Mesendoderm (in vitro differentiated cells): ENCODE data around the gene TMEM50A.
"Not testable (repeated sequence)": the region's sequence is repeated elsewhere in the genome, so short reads cannot be mapped to it uniquely, and the experiment has no call there.

Experiments used
- DNase-seq: peaks from one replicate; pipeline ENCODE4 v3.0.0; 2013
- H2AK5ac ChIP-seq: 2 replicates; pipeline ENCODE4 v1.6.1; 2013; ENCODE audit warnings: low read length, inconsistent platforms
- H2BK120ac ChIP-seq: 2 replicates; pipeline ENCODE4 v1.6.1; 2013; ENCODE audit warnings: low read depth, mild to moderate bottlenecking, low read length, moderate library complexity, mixed read lengths
- H2BK15ac ChIP-seq: replicated peaks from 2 replicates; pipeline ENCODE4 v1.6.1; 2013; ENCODE audit warnings: low read depth, mild to moderate bottlenecking, moderate library complexity
- H2BK5ac ChIP-seq: 2 replicates; pipeline ENCODE4 v1.6.1; 2013; ENCODE audit warnings: low read length, inconsistent platforms
- H3K18ac ChIP-seq: 2 replicates; pipeline ENCODE4 v1.6.1; 2013; ENCODE audit warnings: mild to moderate bottlenecking, low read length, mixed read lengths
- H3K23ac ChIP-seq: one replicate; pipeline ENCODE4 v1.6.1; 2013; ENCODE audit warnings: low read length
- H3K27ac ChIP-seq: 2 replicates; pipeline ENCODE4 v1.5.1; 2013; ENCODE audit warnings: low read depth, mild to moderate bottlenecking, inconsistent platforms, low read length, moderate library complexity
- H3K27me3 ChIP-seq: 2 replicates; pipeline ENCODE4 v1.6.1; 2013; ENCODE audit warnings: low read length, control low read depth, mild to moderate bottlenecking, inconsistent platforms; ENCODE audit not compliant: insufficient read depth, poor library complexity
- H3K36me3 ChIP-seq: 2 replicates; pipeline ENCODE4 v1.6.1; 2013; ENCODE audit warnings: low read length, inconsistent platforms; ENCODE audit not compliant: control insufficient read depth, insufficient read depth
- H3K4ac ChIP-seq: one replicate; pipeline ENCODE4 v1.6.1; 2013; ENCODE audit warnings: low read depth, mild to moderate bottlenecking, low read length, moderate library complexity
- H3K4me1 ChIP-seq: 2 replicates; pipeline ENCODE4 v1.6.1; 2013; ENCODE audit warnings: low read depth, low read length, inconsistent platforms; ENCODE audit not compliant: control insufficient read depth
- H3K4me2 ChIP-seq: 2 replicates; pipeline ENCODE4 v1.6.1; 2013; ENCODE audit warnings: low read length
- H3K4me3 ChIP-seq: 2 replicates; pipeline ENCODE4 v1.5.1; 2013; ENCODE audit warnings: mild to moderate bottlenecking, low read length
- H3K56ac ChIP-seq: one replicate; pipeline ENCODE4 v1.6.1; 2013; ENCODE audit warnings: low read length
- H3K79me1 ChIP-seq: 2 replicates; pipeline ENCODE4 v1.6.1; 2013; ENCODE audit warnings: low read length, inconsistent platforms
- H3K79me2 ChIP-seq: 2 replicates; pipeline ENCODE4 v1.6.1; 2013; ENCODE audit warnings: mild to moderate bottlenecking, low read length; ENCODE audit not compliant: control insufficient read depth, insufficient read depth
- H3K9ac ChIP-seq: 2 replicates; pipeline ENCODE4 v1.6.1; 2013; ENCODE audit warnings: low read length, inconsistent platforms
- H4K5ac ChIP-seq: one replicate; pipeline ENCODE4 v1.6.1; 2013; ENCODE audit warnings: low read length
- H4K8ac ChIP-seq: one replicate; pipeline ENCODE4 v1.6.1; 2013; ENCODE audit warnings: low read depth, mild to moderate bottlenecking, control low read depth, low read length, moderate library complexity
- WGBS: extraction: QIAGEN DNeasy Blood & Tissue Kit; methylation state at CpG from one replicate; pipeline ENCODE4 v1.1.7; 2013; ENCODE audit warnings: low lambda C conversion rate, missing lambda C conversion rate; ENCODE audit not compliant: insufficient coverage; ENCODE audit errors: extremely low coverage; 5-methylcytosine and 5-hydroxymethylcytosine counted together

TMEM50A gene

DNA sequence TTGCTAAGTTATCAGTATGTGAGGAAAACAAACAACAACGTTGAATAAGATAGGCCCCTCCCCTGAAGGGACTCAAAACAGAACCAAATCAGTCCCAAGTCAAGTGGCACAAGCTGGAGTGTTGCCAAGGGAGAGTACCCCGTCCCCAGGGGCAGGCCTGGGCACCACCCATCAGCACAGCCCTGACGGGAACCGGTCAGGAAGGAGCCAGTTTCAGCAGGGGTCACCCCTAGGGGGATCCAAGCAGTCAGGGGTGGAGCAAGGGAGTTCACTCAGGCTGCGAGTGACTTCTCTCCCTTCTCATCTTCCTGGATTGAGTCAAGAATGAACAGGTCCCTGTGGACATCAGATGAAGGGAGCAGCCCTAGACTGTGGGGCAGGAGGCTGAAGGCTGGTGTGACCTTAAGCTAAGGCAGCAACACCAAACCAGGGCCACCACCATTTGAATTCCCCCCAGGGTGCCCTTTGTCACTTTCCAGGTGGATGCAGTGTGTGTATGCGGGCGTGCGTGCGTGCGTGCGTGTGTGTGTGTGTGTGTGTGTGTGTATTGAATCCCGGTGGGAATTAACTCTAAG is 67.7 kb downstream of the TMEM50A start:
- not testable (repeated sequence) for H2BK120ac ChIP-seq, H3K27ac ChIP-seq, H3K18ac ChIP-seq, H3K79me2 ChIP-seq, H3K79me1 ChIP-seq, H3K4me1 ChIP-seq, H2AK5ac ChIP-seq, H4K5ac ChIP-seq, H3K4me2 ChIP-seq, H2BK15ac ChIP-seq, H3K4me3 ChIP-seq, H3K23ac ChIP-seq, H3K27me3 ChIP-seq, H3K36me3 ChIP-seq, H3K56ac ChIP-seq, H2BK5ac ChIP-seq, DNase-seq, H3K4ac ChIP-seq, H4K8ac ChIP-seq, H3K9ac ChIP-seq
- WGBS, result no CpG with 5 or more reads among the region's 12 CpGs

DNA sequence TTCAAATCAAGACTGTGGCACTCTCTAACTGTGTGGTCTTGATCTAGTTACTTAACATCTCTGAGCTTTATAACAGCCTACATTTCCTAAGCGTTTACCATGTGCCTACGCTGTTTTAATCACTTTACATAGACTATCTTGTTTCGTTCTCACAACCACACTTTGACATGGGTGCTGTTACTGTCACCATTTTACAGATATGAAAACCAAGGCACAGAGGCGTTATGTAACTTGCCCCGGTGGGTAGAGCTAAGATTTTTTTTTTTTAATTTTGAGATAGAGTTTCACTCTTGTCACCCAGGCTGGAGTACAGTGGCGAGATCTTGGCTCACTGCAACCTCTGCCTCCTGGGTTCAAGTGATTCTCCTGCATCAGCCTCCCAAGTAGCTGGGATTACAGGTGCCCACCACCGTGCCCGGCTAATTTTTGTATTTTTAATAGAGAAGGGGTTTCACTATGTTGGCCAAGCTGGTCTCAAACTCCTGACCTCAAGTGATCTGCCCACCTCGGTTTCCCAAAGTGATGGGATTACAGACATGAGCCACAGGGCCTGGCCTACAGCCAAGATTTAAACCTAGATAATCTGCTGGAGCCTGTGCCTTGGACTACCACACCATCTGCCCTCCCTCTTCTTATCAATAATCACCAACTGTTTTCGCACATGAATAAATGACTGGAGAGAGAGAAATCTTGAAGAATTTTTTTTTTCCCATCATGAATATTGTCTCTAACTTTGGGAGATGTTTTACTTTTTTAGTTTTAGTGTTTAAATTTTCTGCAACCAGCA is 71.7 kb downstream of the TMEM50A start:
- H2BK120ac ChIP-seq, H3K4me3 ChIP-seq, H3K27me3 ChIP-seq, H3K9ac ChIP-seq, H4K5ac ChIP-seq, DNase-seq, H3K36me3 ChIP-seq, H3K79me1 ChIP-seq, H3K56ac ChIP-seq, H4K8ac ChIP-seq, H3K79me2 ChIP-seq, H3K27ac ChIP-seq, H3K4ac ChIP-seq, H3K4me1 ChIP-seq, H3K23ac ChIP-seq, H3K4me2 ChIP-seq, H2BK5ac ChIP-seq, H2AK5ac ChIP-seq, H3K18ac ChIP-seq, H2BK15ac ChIP-seq: not testable (repeated sequence)
- WGBS, result no CpG with 5 or more reads among the region's 10 CpGs
